Effector memory CD8-positive, alpha-beta T cell (primary cell): ENCODE measurements around the gene ABCF1.

Source experiments
- ATAC-seq: fragments of 150-1000 bp; cut with Tn5 transposase; replicated peaks from 2 replicates; pipeline ENCODE4 v1.10.0; 2021; ENCODE audit warnings: mild to moderate bottlenecking, moderate library complexity
- DNase-seq, 3 experiments: peaks; one replicate each; pipeline ENCODE4 v3.0.0; 2021
- H3K27ac Mint-ChIP-seq, 2 donors: one replicate each; pipeline ENCODE4 v1.8.0; 2022; ENCODE audit warnings: mild to moderate bottlenecking in 2 of 2, mixed read lengths in 2 of 2, moderate library complexity in 2 of 2
- H3K27me3 Mint-ChIP-seq, 2 donors: one replicate each; pipeline ENCODE4 v1.8.0; 2022; ENCODE audit warnings: mixed read lengths in 2 of 2
- H3K36me3 Mint-ChIP-seq: one replicate; pipeline ENCODE4 v1.8.0; 2022; ENCODE audit warnings: mild to moderate bottlenecking, moderate library complexity, mixed read lengths; ENCODE audit not compliant: insufficient read depth
- H3K4me1 Mint-ChIP-seq, 2 donors: one replicate each; pipeline ENCODE4 v1.8.0; 2022; ENCODE audit warnings: low read depth in 2 of 2, mixed read lengths in 2 of 2
- H3K4me3 Mint-ChIP-seq, 2 donors: one replicate each; pipeline ENCODE4 v1.8.0; 2022; ENCODE audit warnings: mild to moderate bottlenecking in 2 of 2, mixed read lengths in 2 of 2, moderate library complexity in 2 of 2
- H3K9me3 Mint-ChIP-seq, 2 donors: one replicate each; pipeline ENCODE4 v1.8.0; 2022; ENCODE audit warnings: mixed read lengths in 2 of 2

Gene ABCF1

DNA sequence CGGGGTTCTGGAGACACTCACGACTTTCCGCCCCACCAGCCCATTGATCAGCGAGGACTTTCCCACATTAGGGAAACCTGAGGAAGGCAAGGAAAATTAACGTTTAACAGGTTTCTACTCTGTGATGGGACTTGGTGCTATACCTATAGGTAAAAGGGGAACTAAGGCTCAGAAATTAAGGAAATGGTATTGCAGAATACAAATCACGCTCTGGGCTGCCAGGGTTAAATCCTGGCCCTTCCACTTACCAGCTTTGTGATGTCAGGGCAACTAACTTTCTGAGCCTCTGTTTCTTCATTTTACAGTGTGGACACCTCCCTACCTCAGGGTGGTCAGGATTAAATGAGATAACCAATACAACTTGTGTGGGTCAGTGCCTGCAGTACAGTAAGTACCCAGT lies 23.8 kb upstream of the ABCF1 start:
- Mint-ChIP-seq H3K36me3 (peaks cover 63% of the 10 kb centered on the region), H3K9me3 (no peaks in the 10 kb centered on the region), H3K27ac (no peak overlapping the region), H3K4me1 (peaks cover 21 to 23% of the 10 kb centered on the region in 2 donors), H3K27me3 (no peaks in the 10 kb centered on the region), H3K4me3 (no peak overlapping the region)
- DNase-seq (no peak), ATAC-seq (no peak)

DNA sequence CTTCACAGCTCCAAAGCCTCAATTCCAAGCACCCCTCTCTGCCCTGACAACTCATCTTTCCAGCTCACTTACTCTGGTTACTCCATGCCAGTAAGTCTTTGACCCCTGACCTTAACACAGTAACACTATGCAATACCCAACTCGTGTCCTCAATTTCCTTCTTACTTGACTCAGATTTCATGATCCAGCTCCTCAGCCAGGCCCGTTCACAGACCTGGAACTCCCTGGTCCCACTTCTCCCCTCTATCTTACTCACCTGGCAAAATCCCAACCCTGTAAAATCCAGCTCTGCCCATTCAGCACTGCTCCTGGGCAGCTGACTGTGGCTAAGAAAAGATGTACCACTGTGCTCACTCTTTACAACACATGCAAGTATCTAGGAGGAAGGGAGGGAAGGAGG lies 22.9 kb upstream of the ABCF1 start:
- no peak overlapping the region for H3K4me3 Mint-ChIP-seq
- H3K4me1 Mint-ChIP-seq: peaks cover 13 to 17% of the 10 kb centered on the region in 2 donors
- H3K27ac Mint-ChIP-seq: peak overlapping the region in 1 of 2 donors; percentile 9
- H3K9me3 Mint-ChIP-seq: no peaks in the 10 kb centered on the region
- DNase-seq: no peak
- H3K36me3 Mint-ChIP-seq: peaks cover 60% of the 10 kb centered on the region
- ATAC-seq: no peak
- no peaks in the 10 kb centered on the region for H3K27me3 Mint-ChIP-seq

DNA sequence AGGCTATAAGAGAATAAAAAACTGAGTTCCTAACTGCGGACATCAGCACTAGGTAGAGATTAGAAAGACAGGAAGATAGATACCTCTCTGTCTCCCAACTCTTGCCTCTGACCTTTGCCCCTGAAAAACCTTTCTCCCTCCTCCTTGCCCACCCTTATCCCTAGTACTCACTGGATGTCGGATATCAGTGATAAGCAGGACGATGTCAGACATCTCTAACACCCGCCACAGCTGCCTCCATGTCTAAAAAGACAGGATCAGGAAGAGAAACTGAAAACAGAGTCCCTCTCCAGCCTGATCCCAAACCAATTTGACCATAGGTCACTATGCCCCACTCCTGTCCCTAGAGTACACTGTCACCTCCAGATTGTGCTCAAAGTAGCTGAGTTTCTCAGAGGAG lies 16.8 kb upstream of the ABCF1 start:
- no peak for DNase-seq
- no peaks in the 10 kb centered on the region for H3K27me3 Mint-ChIP-seq
- H3K4me1 Mint-ChIP-seq: peaks cover 27 to 31% of the 10 kb centered on the region in 2 donors
- peak overlapping the region in 1 of 2 donors; percentile 99 for H3K27ac Mint-ChIP-seq
- H3K9me3 Mint-ChIP-seq: no peaks in the 10 kb centered on the region
- peak overlapping the region; percentile 39 to 98 for H3K4me3 Mint-ChIP-seq
- ATAC-seq: no peak
- peaks cover 71% of the 10 kb centered on the region for H3K36me3 Mint-ChIP-seq

DNA sequence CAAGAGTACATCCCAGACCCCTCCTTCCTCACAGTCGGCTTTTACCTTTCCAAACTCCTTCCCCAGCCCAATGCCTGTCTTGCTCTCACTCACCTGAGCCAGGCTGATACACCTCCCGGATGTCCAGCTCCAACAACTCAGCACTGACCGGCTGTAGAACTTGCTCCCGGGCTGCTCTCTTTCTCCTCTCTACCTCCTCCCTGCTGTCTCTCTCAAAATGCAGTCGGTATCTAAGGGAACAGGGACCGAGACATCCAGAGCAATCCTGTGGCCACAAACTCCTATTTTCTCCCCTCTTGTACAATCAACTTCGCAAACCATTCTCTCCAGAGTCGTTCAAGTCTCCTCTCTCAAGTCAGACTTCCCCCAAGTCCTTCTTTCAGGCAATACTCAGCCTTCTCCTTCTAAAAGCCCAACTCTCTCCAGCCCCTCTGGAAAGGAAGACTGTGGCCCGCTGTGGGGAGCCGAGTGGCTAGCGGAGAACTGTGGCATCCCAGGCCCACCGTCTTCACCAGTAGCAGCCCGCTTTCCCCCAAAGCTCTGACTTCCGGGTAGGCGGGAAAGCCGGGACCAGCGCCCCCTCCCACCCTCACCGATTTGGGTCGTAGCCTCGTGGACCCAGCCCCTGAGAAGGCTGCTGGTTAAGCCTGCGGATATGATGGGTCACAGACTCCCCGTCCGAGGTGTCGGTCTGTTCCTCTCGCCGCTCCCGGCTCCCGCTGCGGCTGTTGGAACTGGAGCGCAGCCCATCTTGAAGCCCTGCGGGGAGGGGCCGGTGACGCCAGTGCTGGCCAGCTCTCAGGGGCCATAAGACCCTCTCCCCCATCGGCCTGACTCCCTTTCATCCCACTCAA lies 16.1 kb upstream of the ABCF1 start:
- Mint-ChIP-seq H3K4me1 (peaks cover 30 to 33% of the 10 kb centered on the region in 2 donors), H3K36me3 (peaks cover 67% of the 10 kb centered on the region), H3K27me3 (no peaks in the 10 kb centered on the region), H3K9me3 (no peaks in the 10 kb centered on the region), H3K4me3 (peak overlapping the region; percentile 94 to 98), H3K27ac (peak overlapping the region; percentile 99)
- ATAC-seq (no peak), DNase-seq (peak in 1 of 3 experiments; percentile 22)

DNA sequence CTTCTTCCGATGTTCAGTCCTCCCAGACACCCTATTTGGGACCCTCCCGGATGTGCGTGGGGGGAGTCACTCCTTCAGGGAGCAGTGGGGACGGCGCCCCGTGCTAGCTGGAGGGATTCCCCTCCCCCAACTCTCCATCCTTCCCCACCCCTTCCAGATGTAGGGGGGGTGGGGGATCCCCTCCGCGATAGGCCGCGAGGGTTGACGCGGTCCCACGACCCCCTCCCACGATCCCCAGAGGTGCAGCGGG lies 15.5 kb upstream of the ABCF1 start:
- ATAC-seq (no peak), DNase-seq (no peak)
- H3K9me3 Mint-ChIP-seq: no peaks in the 10 kb centered on the region
- H3K4me1 Mint-ChIP-seq: peaks cover 30 to 33% of the 10 kb centered on the region in 2 donors
- H3K4me3 Mint-ChIP-seq: peak overlapping the region; percentile 94 to 98
- H3K27ac Mint-ChIP-seq: peak overlapping the region; percentile 99
- peaks cover 64% of the 10 kb centered on the region for H3K36me3 Mint-ChIP-seq
- no peaks in the 10 kb centered on the region for H3K27me3 Mint-ChIP-seq

DNA sequence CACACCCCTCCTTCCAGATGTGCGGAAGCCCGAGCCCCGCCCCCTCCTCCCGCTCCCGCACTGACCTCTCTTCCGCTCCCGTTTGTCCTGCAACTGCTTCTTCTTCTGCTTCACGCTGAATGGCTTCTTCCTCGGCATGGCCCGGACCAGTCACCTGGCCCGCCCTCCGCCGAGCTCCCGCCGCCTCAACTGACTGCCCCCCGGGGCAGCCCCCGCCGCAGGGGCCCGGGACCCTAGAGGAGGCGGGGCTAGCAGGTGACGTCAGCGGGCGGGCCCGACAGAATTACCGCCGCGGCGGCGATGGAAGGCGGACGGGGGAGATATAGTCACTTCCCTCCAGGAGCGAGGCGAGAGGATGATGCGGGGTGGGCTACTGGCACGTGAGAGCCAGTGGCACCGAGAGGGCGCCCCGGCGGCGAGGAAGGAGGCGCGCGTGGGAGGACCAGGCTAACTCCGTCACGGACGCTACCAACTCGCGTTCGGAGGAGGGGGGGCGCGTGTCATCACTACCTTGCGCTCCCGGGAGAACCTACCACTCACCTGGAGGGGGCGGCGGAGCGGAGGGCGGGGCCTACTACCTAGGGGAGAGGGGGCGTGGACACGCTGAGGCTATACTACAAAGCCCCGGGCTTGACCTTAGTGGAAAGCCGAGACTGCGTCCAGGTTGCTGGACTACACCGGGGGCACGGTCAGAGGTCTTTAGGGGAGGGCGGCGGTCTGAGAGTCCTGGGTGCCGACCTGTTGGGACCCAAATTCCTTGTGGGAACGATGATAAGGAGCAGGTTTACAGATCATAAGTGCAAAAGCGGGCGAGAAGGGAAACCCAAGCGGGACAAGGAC lies 15.0 kb upstream of the ABCF1 start, which contains the start of gene GNL1:
Gene GNL1 (minus strand): TSS at position 424 of the 840 bp plus-strand sequence. CDS start 286 bp downstream, at position 138.
- no peaks in the 10 kb centered on the region for H3K9me3 Mint-ChIP-seq
- DNase-seq (peak; percentile 99), ATAC-seq (peak; percentile 82)
- H3K4me3 Mint-ChIP-seq: peak within 1 kb of the TSS; percentile 94 to 98
- H3K36me3 Mint-ChIP-seq: peaks cover 59% of the 10 kb centered on the region
- no peaks in the 10 kb centered on the region for H3K27me3 Mint-ChIP-seq
- peak within 1 kb of the TSS; percentile 99 for H3K27ac Mint-ChIP-seq
- H3K4me1 Mint-ChIP-seq: peaks cover 30 to 33% of the 10 kb centered on the region in 2 donors

DNA sequence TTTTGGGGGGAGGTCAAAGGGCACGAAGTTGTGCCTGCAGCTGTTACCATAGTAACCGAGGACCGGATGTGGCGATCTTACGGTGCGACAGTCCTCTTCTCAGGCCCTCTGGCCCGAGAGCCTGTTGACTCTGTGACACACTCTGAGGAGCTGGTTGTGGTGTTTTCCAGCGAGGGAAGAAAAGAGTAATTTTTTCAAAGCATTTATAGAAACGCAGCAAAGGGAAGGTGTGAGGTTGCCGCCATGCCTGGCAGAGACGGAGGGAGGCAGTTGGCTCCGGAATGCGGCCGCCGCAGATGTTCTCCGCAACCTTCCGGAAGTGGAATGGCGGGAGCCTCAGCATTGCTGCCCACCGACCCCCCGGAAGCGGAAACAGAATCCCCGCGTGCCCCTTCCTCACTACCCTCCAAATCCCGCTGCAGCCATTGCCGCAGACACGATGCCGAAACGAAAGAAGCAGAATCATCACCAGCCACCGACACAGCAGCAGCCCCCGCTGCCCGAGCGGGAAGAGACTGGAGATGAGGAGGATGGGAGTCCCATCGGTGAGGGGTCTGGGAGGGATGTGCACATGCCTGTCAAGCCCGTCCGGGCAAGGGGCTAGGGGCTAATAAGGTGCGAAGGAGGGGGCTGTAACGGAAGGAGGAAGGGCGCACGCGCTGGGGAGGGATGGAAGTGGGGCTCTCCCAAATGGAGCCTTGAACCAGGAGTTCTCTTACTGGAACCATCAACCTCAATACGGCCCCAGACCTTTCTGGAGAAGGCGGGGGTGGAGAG lies 14.1 kb upstream of the ABCF1 start, which contains the start of gene PRR3:
Gene PRR3 (plus strand): TSS at position 390 of the 777 bp plus-strand sequence. CDS start 50 bp downstream, at position 440.
- DNase-seq: peak; percentile 33 to 88 (median 84)
- no peaks in the 10 kb centered on the region for H3K27me3 Mint-ChIP-seq
- ATAC-seq: peak; percentile 68
- H3K4me3 Mint-ChIP-seq: peak within 1 kb of the TSS; percentile 94 to 98
- peaks cover 30 to 33% of the 10 kb centered on the region in 2 donors for H3K4me1 Mint-ChIP-seq
- peak within 1 kb of the TSS; percentile 99 for H3K27ac Mint-ChIP-seq
- H3K36me3 Mint-ChIP-seq: peaks cover 54% of the 10 kb centered on the region
- no peaks in the 10 kb centered on the region for H3K9me3 Mint-ChIP-seq

DNA sequence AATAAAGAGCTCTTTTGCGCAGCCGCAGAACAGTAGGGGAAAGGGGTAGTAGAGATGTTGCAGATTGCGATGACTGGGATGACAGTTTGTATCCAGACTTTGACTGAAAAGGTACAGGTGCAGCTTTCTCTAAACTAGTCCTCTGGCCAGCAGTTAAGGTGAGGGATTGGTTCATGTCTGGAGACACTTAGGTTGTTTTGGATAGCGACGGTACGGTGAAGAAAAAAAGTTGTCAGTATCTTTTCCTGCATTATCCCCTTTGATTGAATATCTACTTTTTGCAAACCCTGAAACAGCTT lies 13.6 kb upstream of the ABCF1 start:
- Mint-ChIP-seq H3K36me3 (peaks cover 50% of the 10 kb centered on the region), H3K27ac (peak overlapping the region; percentile 99), H3K9me3 (no peaks in the 10 kb centered on the region), H3K4me1 (peaks cover 29 to 33% of the 10 kb centered on the region in 2 donors), H3K27me3 (no peaks in the 10 kb centered on the region), H3K4me3 (peak overlapping the region; percentile 94 to 98)
- ATAC-seq: no peak
- DNase-seq: no peak

DNA sequence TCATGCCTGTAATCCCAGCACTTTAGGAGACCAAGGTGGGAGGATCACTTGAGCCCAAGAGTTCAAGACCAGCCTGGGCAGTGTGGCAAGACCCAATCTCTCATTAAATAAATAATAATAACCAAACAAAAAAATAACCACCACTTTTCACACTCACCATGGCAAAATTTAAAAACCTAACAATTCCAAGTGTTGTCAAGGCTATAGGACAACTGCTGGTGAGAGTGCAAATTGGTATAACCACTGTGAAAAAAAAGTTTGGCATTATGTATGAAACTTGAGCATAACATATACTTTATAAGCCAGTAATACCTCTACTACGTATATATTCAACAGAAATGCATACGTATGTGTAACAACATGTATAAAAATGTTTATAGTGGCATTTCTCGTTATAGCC lies 10.3 kb upstream of the ABCF1 start:
- no peaks in the 10 kb centered on the region for H3K27me3 Mint-ChIP-seq
- H3K4me1 Mint-ChIP-seq: peaks cover 23% of the 10 kb centered on the region in 2 donors
- ATAC-seq (no peak), DNase-seq (no peak)
- H3K9me3 Mint-ChIP-seq: no peaks in the 10 kb centered on the region
- peaks cover 35% of the 10 kb centered on the region for H3K36me3 Mint-ChIP-seq
- no peak overlapping the region for H3K27ac Mint-ChIP-seq
- no peak overlapping the region for H3K4me3 Mint-ChIP-seq

DNA sequence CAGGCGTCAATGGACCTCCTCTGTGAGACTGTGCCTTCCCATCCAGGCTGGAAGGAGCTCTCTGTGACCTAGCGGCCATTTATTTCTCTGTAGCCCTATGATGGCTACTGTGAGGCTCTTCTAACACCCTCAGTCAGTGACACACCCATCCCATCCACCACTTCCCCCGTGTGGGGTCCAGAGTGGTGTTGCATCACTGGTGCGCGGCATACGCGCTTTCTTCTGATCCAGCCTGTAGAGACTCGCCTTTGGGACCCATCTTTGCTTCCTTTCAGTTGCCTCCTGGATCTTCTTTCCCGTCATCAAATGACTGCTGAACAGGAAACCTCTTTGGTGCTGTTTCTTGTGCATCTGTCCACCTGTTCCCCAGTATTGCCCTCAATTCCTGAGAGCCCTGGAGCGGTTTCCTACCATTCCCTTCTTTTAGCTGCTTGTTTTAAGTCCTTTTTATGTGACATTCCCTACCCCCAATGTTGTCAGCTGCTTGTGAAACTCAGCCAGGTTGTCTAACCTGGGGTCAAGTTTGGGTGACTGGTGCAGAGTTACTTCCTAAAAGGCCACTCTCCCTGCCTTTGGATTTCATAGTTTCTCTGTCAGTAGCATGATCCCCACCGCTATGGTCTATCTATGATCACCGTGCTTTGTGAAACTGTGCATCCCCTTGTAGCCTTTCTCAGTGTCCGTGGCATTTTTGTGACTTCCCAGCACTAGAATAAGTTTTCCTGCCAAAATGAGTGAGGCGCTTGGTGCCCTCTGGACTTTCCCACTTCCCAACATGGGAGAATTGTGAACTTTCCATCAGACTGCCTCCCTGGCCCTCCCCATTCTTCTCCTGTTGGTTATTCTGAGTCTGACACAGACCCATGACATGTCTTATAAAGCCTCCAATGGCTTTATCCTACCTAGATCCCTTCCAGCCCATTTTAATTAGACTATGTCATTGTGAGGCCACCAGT lies 8.5 kb upstream of the ABCF1 start:
- Mint-ChIP-seq H3K27ac (peak overlapping the region; percentile 65 to 67), H3K9me3 (no peaks in the 10 kb centered on the region), H3K36me3 (peaks cover 20% of the 10 kb centered on the region), H3K4me1 (peaks cover 10 to 11% of the 10 kb centered on the region in 2 donors), H3K4me3 (no peak overlapping the region), H3K27me3 (no peaks in the 10 kb centered on the region)
- ATAC-seq (no peak), DNase-seq (no peak)

DNA sequence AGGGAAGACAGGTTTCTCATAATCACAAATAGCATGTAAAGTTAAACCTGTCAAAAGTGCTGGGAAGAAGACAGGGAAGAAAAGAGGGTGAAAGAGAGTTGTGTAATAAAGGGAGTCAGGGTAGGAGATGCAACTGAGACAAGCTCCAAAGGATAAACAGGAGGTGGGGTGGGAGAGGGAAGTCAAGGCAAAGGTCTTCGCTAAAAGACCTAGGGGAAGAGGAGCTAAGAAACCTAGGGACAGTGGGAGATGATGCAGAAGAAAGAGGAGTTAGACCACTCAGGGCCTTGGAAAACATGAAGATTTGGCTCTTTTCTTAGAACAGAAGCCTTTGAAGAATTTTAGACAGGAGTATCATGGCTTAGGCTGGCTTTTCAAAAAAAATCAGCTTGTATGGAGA lies 7.1 kb upstream of the ABCF1 start:
- Mint-ChIP-seq H3K4me1 (peaks cover 7 to 10% of the 10 kb centered on the region in 2 donors), H3K27ac (peak overlapping the region in 1 of 2 donors; percentile 67), H3K36me3 (peaks cover 15% of the 10 kb centered on the region), H3K9me3 (no peaks in the 10 kb centered on the region), H3K4me3 (no peak overlapping the region), H3K27me3 (no peaks in the 10 kb centered on the region)
- DNase-seq: no peak
- no peak for ATAC-seq

DNA sequence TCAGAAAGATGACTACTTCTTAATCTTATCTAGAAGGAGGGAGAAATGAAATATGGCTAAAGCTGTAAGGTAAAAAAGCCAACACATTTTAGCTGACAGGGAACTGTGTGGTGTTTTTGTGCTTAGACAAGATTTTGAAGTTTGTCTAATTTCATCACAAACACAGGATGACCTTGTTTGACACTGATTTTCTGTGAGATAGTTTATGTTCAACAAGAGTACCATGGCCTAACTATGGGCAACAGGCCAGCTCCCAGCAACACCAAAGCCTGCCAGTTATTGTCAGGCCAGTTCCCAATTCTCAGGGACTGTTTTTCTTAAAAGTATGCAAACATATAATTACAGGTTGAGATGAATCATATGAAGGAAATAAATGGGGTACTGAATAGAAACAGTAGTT lies 5.5 kb upstream of the ABCF1 start:
- no peaks in the 10 kb centered on the region for H3K27me3 Mint-ChIP-seq
- peaks cover 14 to 19% of the 10 kb centered on the region in 2 donors for H3K4me1 Mint-ChIP-seq
- H3K4me3 Mint-ChIP-seq: no peak overlapping the region
- ATAC-seq: no peak
- peak overlapping the region in 1 of 2 donors; percentile 71 for H3K27ac Mint-ChIP-seq
- H3K9me3 Mint-ChIP-seq: no peaks in the 10 kb centered on the region
- DNase-seq: no peak
- peaks cover 13% of the 10 kb centered on the region for H3K36me3 Mint-ChIP-seq
